IMR-90 (cell line): ENCODE measurements around the gene ARMH2. TPM values are rescaled to one million over a fixed set of nuclear protein-coding genes. Genes with fewer than 3 reads are reported as not detected.

Experiments used
- ATAC-seq: fragments of 200-7000 bp; cut with Tn5 transposase; 2 replicates; pipeline ENCODE4 v1.9.1; 2020; ENCODE audit warnings: low read depth, mild to moderate bottlenecking, moderate library complexity
- BruUV-seq: library from RNA; stranded (reverse); fragments of 400-500 nt; replicated peaks from 2 replicates; lab custom pipeline; 2021; lab: Mats Ljungman, UMichigan
- CTCF ChIA-PET: fragments of 300-600 bp; formaldehyde crosslinking; extraction: SDS; loops from one replicate; lab custom pipeline; 2021; ENCODE audit warnings: antibody characterized with exemption; lab: Yijun Ruan, JAX
- POLR2A ChIA-PET: fragments of 300-600 bp; sonication (Branson Sonifier 250); formaldehyde crosslinking; loops from one replicate; lab custom pipeline; 2022; ENCODE audit warnings: antibody characterized with exemption; ENCODE audit not compliant: unreplicated experiment; lab: Charles Lee
- DNase-seq: peaks from one replicate; pipeline ENCODE4 v3.0.0; 2013
- H2AFZ ChIP-seq: replicated peaks from 2 replicates; pipeline ENCODE3; 2013; ENCODE audit warnings: low read length, mild to moderate bottlenecking; ENCODE audit not compliant: poor library complexity
- H2AK5ac ChIP-seq: 2 replicates; pipeline ENCODE4 v1.6.1; 2013; ENCODE audit warnings: low read depth, low read length, inconsistent platforms
- H2AK9ac ChIP-seq: replicated peaks from 2 replicates; pipeline ENCODE3; 2013; ENCODE audit warnings: mild to moderate bottlenecking, low read depth, low read length, moderate library complexity; ENCODE audit not compliant: poor library complexity
- H2BK120ac ChIP-seq: 2 replicates; pipeline ENCODE4 v1.6.1; 2013; ENCODE audit warnings: low read depth, low read length, inconsistent platforms
- H2BK15ac ChIP-seq: 3 replicates; pipeline ENCODE4 v1.6.1; 2013; ENCODE audit warnings: low read depth, low read length, inconsistent platforms
- H2BK20ac ChIP-seq: 2 replicates; pipeline ENCODE4 v1.6.1; 2013; ENCODE audit warnings: low read depth, mild to moderate bottlenecking, inconsistent platforms, low read length, moderate library complexity
- H2BK5ac ChIP-seq: 2 replicates; pipeline ENCODE4 v1.6.1; 2013; ENCODE audit warnings: mild to moderate bottlenecking, low read depth, low read length, inconsistent platforms; ENCODE audit not compliant: poor library complexity, severe bottlenecking
- H3K14ac ChIP-seq: replicated peaks from 2 replicates; pipeline ENCODE4 v1.6.1; 2013; ENCODE audit warnings: low read depth, low read length, inconsistent platforms
- H3K18ac ChIP-seq: 2 replicates; pipeline ENCODE4 v1.6.1; 2013; ENCODE audit warnings: low read depth, low read length, control low read depth
- H3K23ac ChIP-seq: 2 replicates; pipeline ENCODE4 v1.6.1; 2013; ENCODE audit warnings: low read depth, low read length, inconsistent platforms
- H3K27ac ChIP-seq: 2 replicates; pipeline ENCODE4 v1.5.1; 2013; ENCODE audit warnings: mild to moderate bottlenecking, control low read depth, low read length; ENCODE audit not compliant: insufficient read depth
- H3K27me3 ChIP-seq: 2 replicates; pipeline ENCODE4 v1.6.1; 2013; ENCODE audit warnings: low read length; ENCODE audit not compliant: control insufficient read depth, insufficient read depth
- H3K36me3 ChIP-seq: 2 replicates; pipeline ENCODE4 v1.6.1; 2013; ENCODE audit warnings: low read length, mixed read lengths; ENCODE audit not compliant: control insufficient read depth, insufficient read depth
- H3K4ac ChIP-seq: 2 replicates; pipeline ENCODE4 v1.6.1; 2013; ENCODE audit warnings: low read depth, low read length, inconsistent platforms
- H3K4me1 ChIP-seq: 2 replicates; pipeline ENCODE4 v1.6.1; 2013; ENCODE audit warnings: low read length, mixed read lengths; ENCODE audit not compliant: control insufficient read depth, insufficient read depth
- H3K4me2 ChIP-seq: 2 replicates; pipeline ENCODE4 v1.6.1; 2013; ENCODE audit warnings: low read depth, mild to moderate bottlenecking, control low read depth, low read length, moderate library complexity
- H3K4me3 ChIP-seq: 2 replicates; pipeline ENCODE4 v1.5.1; 2013; ENCODE audit warnings: low read depth, mild to moderate bottlenecking, control low read depth, low read length, moderate library complexity; ENCODE audit not compliant: insufficient read depth
- H3K56ac ChIP-seq: 2 replicates; pipeline ENCODE4 v1.6.1; 2013; ENCODE audit warnings: low read length, inconsistent platforms; ENCODE audit not compliant: insufficient read depth; ENCODE audit errors: extremely low read depth
- H3K79me1 ChIP-seq, 2 experiments: 2 replicates each; pipeline ENCODE4 v1.6.1; 2013; ENCODE audit warnings: low read length in 2 of 2, inconsistent platforms in 1 of 2, low read depth in 1 of 2
- H3K9ac ChIP-seq: 2 replicates; pipeline ENCODE4 v1.6.1; 2013; ENCODE audit warnings: low read depth, low read length, control low read depth
- H3K9me1 ChIP-seq: 2 replicates; pipeline ENCODE4 v1.6.1; 2013; ENCODE audit warnings: low read length, inconsistent platforms; ENCODE audit not compliant: insufficient read depth
- H3K9me3 ChIP-seq: 2 replicates; pipeline ENCODE4 v1.6.1; 2013; ENCODE audit warnings: low read length; ENCODE audit not compliant: control insufficient read depth, insufficient read depth
- H4K20me1 ChIP-seq: 2 replicates; pipeline ENCODE4 v1.6.1; 2013; ENCODE audit warnings: low read length, inconsistent platforms; ENCODE audit not compliant: insufficient read depth
- H4K5ac ChIP-seq: 2 replicates; pipeline ENCODE4 v1.6.1; 2013; ENCODE audit warnings: mild to moderate bottlenecking, low read depth, low read length, control low read depth
- H4K8ac ChIP-seq, 2 experiments: 2 replicates each; pipeline ENCODE4 v1.6.1; 2013; ENCODE audit warnings: low read depth in 2 of 2, low read length in 2 of 2, control low read depth in 1 of 2, inconsistent platforms in 1 of 2
- H4K91ac ChIP-seq: 2 replicates; pipeline ENCODE4 v1.6.1; 2013; ENCODE audit warnings: low read depth, low read length, inconsistent platforms; ENCODE audit not compliant: insufficient read depth
- BHLHE40 ChIP-seq: fragments of 150-350 bp; IDR thresholded peaks from 2 replicates; pipeline ENCODE4 v1.6.1; 2016; ENCODE audit warnings: mild to moderate bottlenecking, low read depth, low read length
- ELK1 ChIP-seq: fragments of 150-350 bp; IDR thresholded peaks from 2 replicates; pipeline ENCODE4 v1.6.1; 2016; ENCODE audit warnings: low read depth, mild to moderate bottlenecking, low read length, moderate library complexity, borderline replicate concordance
- FOS ChIP-seq: fragments of 150-350 bp; IDR thresholded peaks from 2 replicates; pipeline ENCODE4 v1.6.1; 2016; ENCODE audit warnings: low read depth, low read length
- MAFK ChIP-seq: IDR thresholded peaks from 2 replicates; pipeline ENCODE4 v1.6.1; 2012; ENCODE audit warnings: low read depth, low read length, improper control_type of control experiment
- MAZ ChIP-seq: IDR thresholded peaks from 2 replicates; pipeline ENCODE4 v1.6.1; 2012; ENCODE audit warnings: low read depth, mild to moderate bottlenecking, low read length, improper control_type of control experiment, moderate library complexity, borderline replicate concordance
- MXI1 ChIP-seq: IDR thresholded peaks from 2 replicates; pipeline ENCODE4 v1.6.1; 2012; ENCODE audit warnings: low read depth, mild to moderate bottlenecking, low read length, moderate library complexity, borderline replicate concordance
- NFE2L2 ChIP-seq: fragments of 150-350 bp; IDR thresholded peaks from 2 replicates; pipeline ENCODE4 v1.6.1; 2016; ENCODE audit warnings: low read depth, mild to moderate bottlenecking, low read length
- POLR2A ChIP-seq: IDR thresholded peaks from 2 replicates; pipeline ENCODE4 v1.6.1; 2012; ENCODE audit warnings: mild to moderate bottlenecking, low read depth, low read length
- RAD21 ChIP-seq: IDR thresholded peaks from 2 replicates; pipeline ENCODE4 v1.6.1; 2012; ENCODE audit warnings: low read length, improper control_type of control experiment
- RCOR1 ChIP-seq: IDR thresholded peaks from 2 replicates; pipeline ENCODE4 v1.6.1; 2012; ENCODE audit warnings: mild to moderate bottlenecking, low read length, improper control_type of control experiment; ENCODE audit not compliant: insufficient replicate concordance
- RFX5 ChIP-seq: IDR thresholded peaks from 2 replicates; pipeline ENCODE4 v1.8.0; 2012; ENCODE audit warnings: low read depth, mild to moderate bottlenecking, low read length, moderate library complexity
- SMC3 ChIP-seq: fragments of 150-350 bp; IDR thresholded peaks from 2 replicates; pipeline ENCODE4 v1.6.1; 2016; ENCODE audit warnings: low read depth, mild to moderate bottlenecking, antibody characterized with exemption, low read length, moderate library complexity
- WGBS, 2 experiments: methylation state at CpG; one replicate each; pipeline versions ENCODE4 v1.1.5 to v1.1.7; 2013; ENCODE audit warnings: missing lambda C conversion rate in 2 of 2; ENCODE audit not compliant: insufficient read length in 1 of 2; ENCODE audit errors: extremely low coverage in 2 of 2; 5-methylcytosine and 5-hydroxymethylcytosine counted together
- dilution Hi-C: fragments of 300-500 bp; cut with HindIII; formaldehyde crosslinking; loops from one replicate; pipeline ENCODE4 v1.14.3; 2018; ENCODE audit warnings: low sequenced_read_pairs; ENCODE audit not compliant: unreplicated experiment
- in situ Hi-C: fragments of 300-500 bp; cut with MboI; formaldehyde crosslinking; loops from 3 replicates; pipeline ENCODE4 v1.14.3; 2019; ENCODE audit warnings: low sequenced_read_pairs, inconsistent platforms, mixed read lengths
- intact Hi-C: fragments of 100-400 bp; cut with micrococcal nuclease; formaldehyde crosslinking; loops from 2 replicates; pipeline ENCODE4 v1.10.0; 2022
- polyA plus RNA-seq, 3 experiments: library from polyadenylated mRNA; depleted of rRNA; stranded (reverse); fragments of >200 nt; gene quantifications; 2 replicates each; pipeline ENCODE4 v1.2.3, GENCODE V29; 2012; ENCODE audit warnings: low replicate concordance in 1 of 3
- total RNA-seq: library from RNA; depleted of rRNA; stranded (reverse); fragments of >200 nt; gene quantifications from 2 replicates; pipeline ENCODE4 v1.2.3, GENCODE V29; 2012
- TF ChIP-seq, protein P1 (sequence below): fragments of 150-350 bp; IDR thresholded peaks from 2 replicates; pipeline ENCODE4 v1.6.1; 2017; ENCODE audit warnings: mild to moderate bottlenecking, antibody characterized with exemption, low read length, low read depth

The ARMH2 gene
- total and polyA plus RNA-seq, 2 of the 4 experiments (the other 2 are of a cell fraction): not detected

- TF ChIP-seq ELK1: no peak
- TF ChIP-seq SMC3: no peak
- no peak for TF ChIP-seq MXI1
Observed at GRCh38 chr6:24848461-24848860, 49.7 kb upstream of the ARMH2 start (continued).

DNA sequence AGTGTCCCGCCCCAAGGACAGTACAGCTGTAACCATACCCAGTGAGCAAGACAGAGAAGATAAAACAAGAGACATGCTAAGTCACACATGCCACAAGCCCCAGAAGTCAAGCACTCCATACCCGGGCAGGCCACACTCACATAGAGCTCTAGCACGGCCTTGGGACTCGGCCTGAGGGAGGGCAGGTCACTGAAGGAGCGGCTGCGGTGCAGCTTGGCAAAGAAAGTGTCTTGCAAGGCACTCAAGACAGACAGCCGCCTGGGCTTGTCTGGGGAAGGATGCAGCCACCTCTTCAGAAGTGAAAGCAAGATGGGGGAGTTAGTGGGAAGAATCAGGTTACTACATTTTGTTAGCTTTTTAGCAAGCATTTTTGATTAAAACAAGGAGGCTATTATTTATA is 48.7 kb upstream of the ARMH2 start:
- DNase-seq: no peak
- Histone ChIP-seq H2BK15ac (no peak overlapping the region), H4K8ac (no peak overlapping the region), H3K36me3 (peaks cover 36% of the 10 kb centered on the region), H2AK5ac (no peak overlapping the region), H3K56ac (no peak overlapping the region), H2BK5ac (no peak overlapping the region), H3K79me1 (no peaks in the 10 kb centered on the region), H2BK120ac (no peak overlapping the region), H3K4ac (no peak overlapping the region), H4K20me1 (no peaks in the 10 kb centered on the region), H2AK9ac (no peak overlapping the region), H3K9me3 (no peaks in the 10 kb centered on the region), H4K91ac (no peak overlapping the region), H3K27me3 (no peaks in the 10 kb centered on the region), H3K4me3 (no peak overlapping the region), H3K4me2 (no peak overlapping the region), H3K14ac (no peak overlapping the region), H2BK20ac (no peak overlapping the region), H3K18ac (no peak overlapping the region), H3K27ac (no peak overlapping the region), H3K9ac (no peak overlapping the region), H4K5ac (no peak overlapping the region), H3K4me1 (no peaks in the 10 kb centered on the region), H2AFZ (no peak overlapping the region), H3K23ac (no peak overlapping the region), H3K9me1 (no peaks in the 10 kb centered on the region)
- no peak for ATAC-seq
- dilution Hi-C loops (loop anchor here (25.0 kb wide), 1 partner anchor 240 kb away; no protein-coding TSS in a partner anchor), intact Hi-C loops (no loop called here), in situ Hi-C loops (no loop called here)
- ChIA-PET CTCF (interaction anchor here (3.1 kb wide), 1 partner anchor 9 kb away, joined by 8 read pairs; no protein-coding TSS in a partner anchor), POLR2A (interaction anchor here (1.2 kb wide), 1 partner anchor 10 kb away, joined by 4 read pairs; no protein-coding TSS in a partner anchor)
- no TSS peak for BruUV-seq
- WGBS, 2 experiments: no CpG with 5 or more reads among the region's 7 CpGs
- TF ChIP-seq ELK1: no peak
- TF ChIP-seq RFX5: no peak
- TF ChIP-seq FOS: no peak
- no peak for TF ChIP-seq RAD21
- no peak for TF ChIP-seq POLR2A
- no peak for TF ChIP-seq MXI1
- TF ChIP-seq NFE2L2: no peak
- TF ChIP-seq, protein P1, sequence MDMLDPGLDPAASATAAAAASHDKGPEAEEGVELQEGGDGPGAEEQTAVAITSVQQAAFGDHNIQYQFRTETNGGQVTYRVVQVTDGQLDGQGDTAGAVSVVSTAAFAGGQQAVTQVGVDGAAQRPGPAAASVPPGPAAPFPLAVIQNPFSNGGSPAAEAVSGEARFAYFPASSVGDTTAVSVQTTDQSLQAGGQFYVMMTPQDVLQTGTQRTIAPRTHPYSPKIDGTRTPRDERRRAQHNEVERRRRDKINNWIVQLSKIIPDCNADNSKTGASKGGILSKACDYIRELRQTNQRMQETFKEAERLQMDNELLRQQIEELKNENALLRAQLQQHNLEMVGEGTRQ: no peak
- no peak for TF ChIP-seq MAFK
- no peak for TF ChIP-seq SMC3
- no peak for TF ChIP-seq RCOR1
- TF ChIP-seq BHLHE40: no peak
- no peak for TF ChIP-seq MAZ
